ENCODE data around the gene EIF1. TPM values are rescaled to one million over a fixed set of nuclear protein-coding genes. Genes with fewer than 3 reads are reported as not detected.
"Not testable (repeated sequence)": the region's sequence is repeated elsewhere in the genome, so short reads cannot be mapped to it uniquely, and the experiment has no call there.

EIF1 gene
- total RNA-seq, 1 donor from 2014 or later = 1,166 TPM

DNA sequence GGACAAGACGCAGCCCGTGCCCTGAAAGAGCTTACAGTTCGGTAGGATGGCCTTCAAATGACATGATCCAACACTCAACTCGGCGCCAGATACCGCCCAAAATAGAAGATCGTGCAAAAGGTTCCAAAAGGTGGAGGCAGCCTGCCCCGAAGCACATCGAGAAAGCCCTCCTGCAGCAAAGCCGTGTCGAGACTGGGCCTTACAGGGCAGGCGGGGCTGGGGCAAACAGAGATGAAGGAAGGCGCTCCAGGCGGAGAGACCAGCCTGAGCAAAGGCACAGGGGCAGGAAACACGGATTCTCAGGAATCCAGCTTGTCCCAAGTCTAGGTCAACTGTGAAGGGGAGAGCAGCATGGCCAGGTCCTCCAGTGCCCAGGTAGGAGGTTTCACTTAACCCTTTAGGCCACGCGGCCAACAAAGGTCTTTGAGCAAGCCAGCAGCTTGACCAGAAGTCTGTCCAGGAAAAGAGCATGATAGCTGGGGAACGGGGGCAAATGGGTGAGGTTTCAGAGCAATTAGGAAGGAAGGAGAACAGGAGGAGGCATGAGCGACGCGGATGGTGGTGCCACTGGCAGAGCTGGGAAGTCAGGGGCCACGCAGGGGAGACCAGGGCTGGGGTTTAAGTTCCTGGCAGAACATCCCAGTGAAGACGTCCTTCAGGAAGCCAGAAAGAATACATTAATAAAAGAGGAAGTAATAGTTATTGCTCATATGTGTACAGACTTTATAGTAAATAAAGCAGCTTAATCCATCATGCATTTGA, 21.2 kb upstream of the EIF1 start:
- DNase-seq (ENCODE audit: missing footprints) (peak; percentile 62), ATAC-seq (no peak)
- intact Hi-C loops (cut with DNase I) = loop anchor here (1.0 to 2.0 kb wide), 2 partner anchors 19 to 865 kb away; no protein-coding TSS in a partner anchor

DNA sequence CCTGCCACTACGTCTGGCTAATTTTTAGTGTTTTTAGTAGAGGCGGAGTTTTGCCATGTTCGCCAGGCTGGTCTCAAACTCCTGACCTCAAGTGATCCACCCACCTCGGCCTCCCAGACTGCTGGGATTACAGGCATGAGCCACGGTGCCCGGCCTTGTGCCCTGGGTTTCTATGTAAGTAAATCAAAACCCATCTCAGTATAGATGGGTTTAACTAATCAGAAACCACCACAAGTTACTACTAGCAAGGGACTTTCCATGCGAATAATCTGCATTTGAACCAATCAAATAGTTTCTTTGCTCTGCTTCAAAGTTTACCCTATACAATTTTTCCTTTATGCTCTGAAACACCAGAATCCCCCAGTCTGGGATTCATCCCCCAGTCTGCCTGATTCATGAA, 16.5 kb upstream of the EIF1 start:
- intact Hi-C loops (cut with DNase I) = no loop called here
- peak; percentile 44 for DNase-seq (ENCODE audit: missing footprints)
- ATAC-seq = no peak

DNA sequence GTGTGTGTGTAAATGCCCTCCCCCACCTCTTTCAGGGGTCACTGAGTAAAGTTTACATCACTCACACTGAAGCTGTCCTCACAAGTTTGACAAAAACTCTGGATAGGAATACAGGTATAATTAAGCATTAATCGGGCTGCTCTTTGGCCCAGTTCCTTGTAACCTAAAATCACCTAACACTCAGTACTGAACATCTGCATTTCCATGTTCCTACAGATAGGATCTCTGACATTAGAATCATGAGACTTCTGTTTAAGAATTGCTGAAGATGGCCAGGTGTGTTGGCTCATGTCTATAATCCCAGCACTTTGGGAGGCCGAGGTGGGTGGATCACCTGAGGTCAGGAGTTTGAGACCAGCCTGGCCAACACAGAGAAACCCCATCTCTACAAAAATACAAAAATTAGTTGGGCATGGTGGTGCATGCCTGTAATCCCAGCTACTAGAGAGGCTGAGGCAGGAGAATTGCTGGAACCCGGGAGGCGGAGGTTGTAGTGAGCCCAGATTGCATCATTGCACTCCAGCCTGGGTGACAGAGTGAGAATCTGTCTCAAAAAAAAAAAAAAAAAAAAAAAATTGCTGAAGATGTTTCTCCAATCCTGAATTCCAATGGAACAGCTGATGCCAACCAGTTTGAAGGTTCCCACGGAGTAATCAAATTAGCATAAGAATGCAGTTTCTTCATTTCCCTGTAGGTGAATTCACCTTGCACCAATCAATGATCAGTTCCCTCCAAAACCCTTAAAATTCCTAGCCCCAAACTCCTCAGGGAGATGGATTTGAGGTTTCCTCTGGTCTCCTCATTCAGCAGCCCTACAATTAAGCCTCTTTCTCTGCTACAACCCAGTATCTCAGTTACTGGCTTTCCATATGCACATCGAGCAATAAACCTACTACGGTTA, 13.3 kb upstream of the EIF1 start:
- ATAC-seq; intact Hi-C loops (cut with DNase I): not testable (repeated sequence)
- peak; percentile 4 for DNase-seq (ENCODE audit: missing footprints)

GRCh38 chr17:41676058-41676419, 12.6 kb upstream of the EIF1 start:
- no peak for ATAC-seq

DNA sequence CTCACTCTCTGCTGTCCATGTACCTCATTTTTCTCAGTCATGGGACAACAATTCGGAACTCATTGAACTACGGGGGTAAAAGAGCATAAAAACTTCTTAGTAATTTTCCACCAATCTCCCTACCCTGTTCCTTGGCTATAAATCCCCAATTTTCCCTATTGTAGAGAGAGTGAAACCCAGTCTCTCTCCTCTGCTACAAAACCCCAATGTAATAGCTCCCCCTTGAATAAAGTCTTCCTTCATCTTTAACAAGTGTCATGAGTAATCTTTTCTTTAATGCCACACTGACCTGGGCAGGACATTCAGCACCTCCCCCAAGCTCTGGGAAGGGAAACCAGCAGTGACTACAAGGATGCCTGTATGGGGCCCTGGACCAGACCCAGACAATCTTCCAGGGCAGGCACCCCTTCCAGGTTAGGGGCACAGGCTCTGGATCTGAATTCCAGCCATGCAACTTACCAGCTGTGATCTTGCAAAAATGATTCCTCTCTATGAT, 10.2 kb upstream of the EIF1 start:
- DNase-seq (ENCODE audit: missing footprints) = no peak
- ATAC-seq = no peak

More at GRCh38 chr17:41676058-41676419, 12.6 kb upstream of the EIF1 start:
- DNase-seq (ENCODE audit: missing footprints) = no peak
- intact Hi-C loops (cut with DNase I) = no loop called here

GRCh38 chr17:41678907-41679739, 9.6 kb upstream of the EIF1 start:
- ATAC-seq = peak; percentile 40
- intact Hi-C loops (cut with DNase I) = no loop called here
- DNase-seq (ENCODE audit: missing footprints) = no peak

More for the DNA sequence above, 10.2 kb upstream of the EIF1 start:
- intact Hi-C loops (cut with DNase I) = no loop called here

DNA sequence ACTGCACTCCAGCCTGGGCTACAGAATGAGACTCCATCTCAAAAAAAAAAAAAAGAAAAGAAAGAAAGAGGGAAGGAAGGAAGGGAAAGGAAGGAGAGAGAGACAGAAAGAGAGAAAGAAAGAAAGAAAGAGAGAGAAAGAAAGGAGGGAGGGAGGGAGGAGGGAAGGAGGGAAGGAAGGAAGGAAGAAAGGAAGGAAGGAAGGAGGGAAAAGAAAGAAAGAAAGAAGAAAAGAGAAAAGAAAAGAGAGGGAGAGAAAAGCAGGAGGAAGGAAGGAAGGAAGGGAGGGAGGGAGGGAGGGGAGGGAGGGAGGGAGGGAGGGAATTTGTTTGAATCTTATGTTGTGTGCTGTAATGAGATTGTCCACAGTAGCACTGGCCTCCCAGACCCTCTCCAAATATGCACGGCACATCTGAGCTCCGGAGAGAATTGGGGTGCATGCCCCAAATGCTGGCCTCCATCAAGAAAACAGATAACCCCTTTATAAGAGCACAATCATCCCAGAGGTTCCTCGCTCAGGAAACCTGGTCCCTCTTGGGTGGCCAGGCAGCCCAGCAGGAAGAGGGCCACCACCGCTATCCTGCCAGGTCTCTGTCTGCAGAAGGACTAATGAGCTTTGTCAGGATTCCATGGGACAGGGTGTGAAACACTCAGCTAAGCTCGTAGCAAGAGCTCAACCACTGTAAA, 8.8 kb upstream of the EIF1 start:
- intact Hi-C loops (cut with DNase I) = no loop called here
- no peak for DNase-seq (ENCODE audit: missing footprints)

GRCh38 chr17:41680426-41681040, 8.2 kb upstream of the EIF1 start:
- DNase-seq (ENCODE audit: missing footprints) (no peak), ATAC-seq (no peak)
- intact Hi-C loops (cut with DNase I) = no loop called here

More for the DNA sequence above, 8.8 kb upstream of the EIF1 start:
- no peak for ATAC-seq

GRCh38 chr17:41681776-41682175, 6.9 kb upstream of the EIF1 start:
- intact Hi-C loops (cut with DNase I) = no loop called here
- ATAC-seq = no peak
- DNase-seq (ENCODE audit: missing footprints) = no peak

GRCh38 chr17:41682631-41683030, 6.1 kb upstream of the EIF1 start:
- DNase-seq (ENCODE audit: missing footprints) = no peak
- intact Hi-C loops (cut with DNase I) = no loop called here
- ATAC-seq = no peak

- DNase-seq (ENCODE audit: missing footprints) (no peak), ATAC-seq (no peak)
- intact Hi-C loops (cut with DNase I) = no loop called here
Measured at GRCh38 chr17:41683441-41684007, 5.2 kb upstream of the EIF1 start.

- DNase-seq (ENCODE audit: missing footprints) (no peak), ATAC-seq (no peak)
- intact Hi-C loops (cut with DNase I) = no loop called here
Measured at GRCh38 chr17:41684035-41684434, 4.7 kb upstream of the EIF1 start.

- ATAC-seq; intact Hi-C loops (cut with DNase I); DNase-seq (ENCODE audit: missing footprints): not testable (repeated sequence)
Measured at GRCh38 chr17:41685753-41686152, 2.9 kb upstream of the EIF1 start.

- ATAC-seq (no peak), DNase-seq (ENCODE audit: missing footprints) (no peak)
- intact Hi-C loops (cut with DNase I) = no loop called here
Measured at GRCh38 chr17:41686281-41686680, 2.4 kb upstream of the EIF1 start.

GRCh38 chr17:41687828-41688640, 651 bp upstream of the EIF1 start:
- DNase-seq (ENCODE audit: missing footprints) (no peak), ATAC-seq (no peak)
- intact Hi-C loops (cut with DNase I) = no loop called here

DNA sequence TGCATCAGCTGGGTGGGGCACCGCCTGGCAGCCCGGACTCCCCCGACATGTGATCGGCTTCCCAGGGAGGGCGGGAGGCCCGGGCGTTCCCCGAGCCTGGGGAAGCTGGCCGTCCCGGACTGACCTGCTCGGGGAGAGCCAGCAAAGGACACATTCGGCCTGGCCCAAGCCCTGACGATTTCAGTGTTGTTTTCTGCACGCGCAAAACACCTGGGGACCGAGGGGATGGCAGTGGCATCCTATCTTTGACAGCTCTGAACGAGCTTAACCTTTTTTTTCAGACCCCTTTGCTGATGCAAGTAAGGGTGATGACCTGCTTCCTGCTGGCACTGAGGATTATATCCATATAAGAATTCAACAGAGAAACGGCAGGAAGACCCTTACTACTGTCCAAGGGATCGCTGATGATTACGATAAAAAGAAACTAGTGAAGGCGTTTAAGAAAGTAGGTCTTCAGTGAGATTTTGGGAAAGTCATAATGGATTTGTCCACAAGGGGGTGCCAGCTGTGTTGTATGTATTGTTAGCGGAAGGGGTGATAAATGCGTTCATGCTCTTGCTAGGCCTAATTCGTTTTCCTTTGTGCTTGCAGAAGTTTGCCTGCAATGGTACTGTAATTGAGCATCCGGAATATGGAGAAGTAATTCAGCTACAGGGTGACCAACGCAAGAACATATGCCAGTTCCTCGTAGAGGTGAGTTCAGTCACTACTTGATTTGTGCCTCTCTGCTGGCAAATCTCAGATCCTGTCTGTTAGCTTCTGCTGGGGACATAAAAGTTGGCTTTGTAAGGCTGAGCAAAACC, 1.0 kb downstream of the EIF1 start:
- intact Hi-C loops (cut with DNase I) = no loop called here
- DNase-seq (ENCODE audit: missing footprints) (no peak), ATAC-seq (no peak)
